ENCODE data around the gene GNAO1. TPM values are rescaled to one million over a fixed set of nuclear protein-coding genes. Genes with fewer than 3 reads are reported as not detected.

The GNAO1 gene
- total and polyA plus RNA-seq, 9 of the 15 experiments (the other 6 are each of a cell fraction or from before 2014, with no cell fraction given), result 0.07 to 0.42 (median 0.08) TPM; not detected in 5

DNA sequence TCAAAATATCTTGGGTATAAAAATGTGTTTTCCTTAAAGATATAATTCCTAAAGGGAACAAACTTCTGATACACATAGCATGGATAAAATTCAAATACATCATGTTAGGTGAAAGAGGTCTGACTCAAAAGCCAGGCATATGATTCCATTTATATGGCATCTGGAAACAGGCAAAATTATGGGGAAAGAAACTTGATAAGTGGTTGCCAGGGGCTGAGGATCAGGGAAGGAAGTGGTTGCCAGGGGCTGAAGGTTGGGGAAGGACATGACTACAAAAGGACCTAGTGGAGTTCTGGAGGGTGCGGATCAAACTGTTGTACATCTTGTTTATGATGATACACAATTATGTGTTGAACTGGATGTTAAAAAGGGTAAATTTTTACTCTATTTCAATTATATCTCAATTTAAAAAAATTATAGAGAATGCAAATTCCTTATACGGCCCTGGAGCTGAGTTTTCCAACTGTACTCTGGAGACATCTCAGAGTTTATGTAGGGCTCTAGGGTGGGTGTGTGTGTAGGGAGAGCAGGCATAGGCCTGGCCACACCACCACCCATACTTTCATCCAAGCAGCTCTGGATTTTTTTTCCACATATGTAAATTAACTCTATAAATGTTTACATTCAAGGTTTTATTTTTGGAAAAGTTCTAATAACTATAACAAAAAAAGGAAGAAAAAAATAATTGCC, 179.0 kb downstream of the GNAO1 start (continued):
- TF ChIP-seq U2AF1 (optimal IDR thresholded peaks at IDR 0.05; ENCODE audit: low read depth, low read length) (no peak), FOXM1 (IDR thresholded peaks at IDR 0.05; ENCODE audit: low read depth) (no peak), FOXM1 (CRISPR knock-in tag; IDR thresholded peaks at IDR 0.05; ENCODE audit: low read depth) (no peak), ZBTB33 (CRISPR knock-in tag; IDR thresholded peaks at IDR 0.05) (no peak), SP1 (CRISPR knock-in tag; IDR thresholded peaks at IDR 0.05) (no peak), THAP12 (CRISPR knock-in tag; IDR thresholded peaks at IDR 0.05) (no peak)
- TF ChIP-seq, protein P1, sequence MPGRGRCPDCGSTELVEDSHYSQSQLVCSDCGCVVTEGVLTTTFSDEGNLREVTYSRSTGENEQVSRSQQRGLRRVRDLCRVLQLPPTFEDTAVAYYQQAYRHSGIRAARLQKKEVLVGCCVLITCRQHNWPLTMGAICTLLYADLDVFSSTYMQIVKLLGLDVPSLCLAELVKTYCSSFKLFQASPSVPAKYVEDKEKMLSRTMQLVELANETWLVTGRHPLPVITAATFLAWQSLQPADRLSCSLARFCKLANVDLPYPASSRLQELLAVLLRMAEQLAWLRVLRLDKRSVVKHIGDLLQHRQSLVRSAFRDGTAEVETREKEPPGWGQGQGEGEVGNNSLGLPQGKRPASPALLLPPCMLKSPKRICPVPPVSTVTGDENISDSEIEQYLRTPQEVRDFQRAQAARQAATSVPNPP (IDR thresholded peaks at IDR 0.05; ENCODE audit: borderline replicate concordance, insufficient read depth, insufficient read length), result no peak
